ENCODE data around the gene ANXA11. TPM values are rescaled to one million over a fixed set of nuclear protein-coding genes. Genes with fewer than 3 reads are reported as not detected.
"Not testable (repeated sequence)": the region's sequence is repeated elsewhere in the genome, so short reads cannot be mapped to it uniquely, and the experiment has no call there.

Gene ANXA11
- total and polyA plus RNA-seq, 12 donors: 39.0 to 249 (median 73.2) TPM

DNA sequence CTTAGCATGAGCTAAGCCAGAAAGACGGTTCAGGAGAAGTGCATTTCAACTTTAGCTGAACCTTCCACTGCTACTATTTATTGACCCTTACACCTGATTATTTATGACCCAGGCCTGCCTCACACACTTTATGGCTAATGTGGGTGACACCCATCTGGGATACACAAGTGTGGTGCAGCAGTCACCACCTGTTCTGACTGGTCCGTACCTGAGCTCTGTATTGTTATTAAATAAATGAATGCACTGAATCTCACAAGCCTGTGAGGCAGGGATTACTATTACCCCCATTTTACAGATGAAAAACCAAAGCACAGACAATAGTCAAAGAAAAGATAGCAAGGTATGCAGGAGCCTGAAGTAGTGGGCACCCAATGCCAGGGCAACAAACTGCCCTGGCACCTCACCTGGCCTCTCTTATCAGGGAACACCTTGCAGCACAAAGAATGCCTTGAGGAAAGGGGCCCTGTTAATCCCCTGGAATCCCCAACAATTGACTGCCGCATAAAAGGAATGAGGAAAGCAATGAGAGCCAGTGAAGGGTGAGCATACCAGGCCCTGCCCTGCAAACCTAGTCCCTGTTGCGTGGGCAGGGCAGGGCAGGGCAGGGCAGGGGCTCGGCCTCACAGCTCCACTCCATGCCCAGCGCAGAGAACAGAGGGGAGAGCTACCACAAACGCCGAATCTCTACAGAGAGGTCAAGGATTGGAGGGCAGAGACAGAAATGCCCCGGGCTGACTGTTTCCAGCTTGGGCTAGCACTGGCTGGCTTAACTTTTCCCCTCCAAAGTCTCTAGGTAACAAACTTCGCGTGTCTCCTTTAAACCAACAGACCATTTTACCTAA is 1.3 kb downstream of the ANXA11 start:
- WGBS, 4 donors: 25 to 52% (median 44%) methylated on average over 6 to 11 of the region's 11 CpGs
- no peak for DNase-seq
- Histone ChIP-seq H3K4me3 (peak overlapping the region in 1 of 4 donors; percentile 100), H3K4me1 (replicated peaks in 1 of 2) (peaks cover 14 to 39% of the 10 kb centered on the region in 2 donors), H3K27me3 (no peaks in the 10 kb centered on the region), H3K36me3 (replicated peaks in 1 of 2) (no peaks in the 10 kb centered on the region), H3K27ac (peak overlapping the region in 4 of 5 donors; percentile 90 to 98 (median 96)), H3K9me3 (replicated peaks in 1 of 3) (no peaks in the 10 kb centered on the region)
- intact Hi-C loops (cut with DNase I): loop anchor here in 1 of 2 donors (5.0 kb wide), 2 partner anchors 47 to 53 kb away; no protein-coding TSS in a partner anchor
- TF ChIP-seq, protein P1, sequence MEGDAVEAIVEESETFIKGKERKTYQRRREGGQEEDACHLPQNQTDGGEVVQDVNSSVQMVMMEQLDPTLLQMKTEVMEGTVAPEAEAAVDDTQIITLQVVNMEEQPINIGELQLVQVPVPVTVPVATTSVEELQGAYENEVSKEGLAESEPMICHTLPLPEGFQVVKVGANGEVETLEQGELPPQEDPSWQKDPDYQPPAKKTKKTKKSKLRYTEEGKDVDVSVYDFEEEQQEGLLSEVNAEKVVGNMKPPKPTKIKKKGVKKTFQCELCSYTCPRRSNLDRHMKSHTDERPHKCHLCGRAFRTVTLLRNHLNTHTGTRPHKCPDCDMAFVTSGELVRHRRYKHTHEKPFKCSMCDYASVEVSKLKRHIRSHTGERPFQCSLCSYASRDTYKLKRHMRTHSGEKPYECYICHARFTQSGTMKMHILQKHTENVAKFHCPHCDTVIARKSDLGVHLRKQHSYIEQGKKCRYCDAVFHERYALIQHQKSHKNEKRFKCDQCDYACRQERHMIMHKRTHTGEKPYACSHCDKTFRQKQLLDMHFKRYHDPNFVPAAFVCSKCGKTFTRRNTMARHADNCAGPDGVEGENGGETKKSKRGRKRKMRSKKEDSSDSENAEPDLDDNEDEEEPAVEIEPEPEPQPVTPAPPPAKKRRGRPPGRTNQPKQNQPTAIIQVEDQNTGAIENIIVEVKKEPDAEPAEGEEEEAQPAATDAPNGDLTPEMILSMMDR (IDR thresholded peaks at IDR 0.05): no peak
- TF ChIP-seq POLR2A (IDR thresholded peaks at IDR 0.05): no peak

DNA sequence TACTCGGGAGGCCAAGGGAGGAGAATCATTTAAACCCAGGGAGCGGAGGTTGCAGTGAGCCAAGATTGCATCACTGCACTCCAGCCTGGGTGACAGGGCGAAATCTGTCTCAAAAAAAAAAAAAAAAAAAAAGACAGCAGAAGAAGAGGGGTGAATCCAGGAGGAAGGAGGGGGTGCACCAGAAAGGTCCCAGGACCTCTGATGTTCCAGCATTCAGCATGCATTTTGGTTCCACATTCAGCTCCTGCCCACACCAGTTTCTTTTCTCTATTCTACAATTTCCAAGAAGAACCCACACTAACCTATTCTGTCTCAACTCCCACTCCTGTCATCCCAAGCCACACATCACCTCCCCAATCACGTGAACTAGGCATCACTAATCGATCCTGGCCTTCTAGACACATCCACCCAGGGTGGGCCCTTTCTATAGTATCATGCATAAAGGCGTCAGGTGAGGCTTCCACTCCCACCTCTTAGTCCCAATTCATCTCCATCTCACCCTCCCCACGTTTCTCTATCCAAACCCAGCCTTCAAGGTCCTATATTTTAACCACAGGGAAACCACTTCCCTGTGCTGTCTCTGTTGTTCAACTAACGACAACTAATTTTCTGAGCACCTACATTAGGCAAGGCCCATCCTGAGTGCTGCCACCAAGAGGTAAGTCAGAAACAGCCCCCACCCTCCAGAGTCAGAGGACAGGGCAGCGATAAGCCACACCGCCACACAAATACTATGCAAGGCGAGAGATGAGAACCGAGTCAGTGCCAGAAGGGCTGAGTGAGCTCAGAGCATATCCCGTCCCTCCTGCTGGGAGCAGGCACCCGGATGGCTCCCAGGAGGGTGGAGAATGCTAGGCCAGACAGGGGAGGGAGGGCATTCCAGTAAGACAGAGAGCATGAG is 2.2 kb downstream of the ANXA11 start:
- peak in 6 of 7 donors; percentile 52 to 75 (median 58) for DNase-seq
- H3K9me3 ChIP-seq (replicated peaks in 1 of 3): no peaks in the 10 kb centered on the region
- intact Hi-C loops (cut with DNase I): loop anchor here in 1 of 2 donors (5.0 kb wide), 2 partner anchors 46 to 54 kb away; no protein-coding TSS in a partner anchor
- no peaks in the 10 kb centered on the region for H3K36me3 ChIP-seq (replicated peaks in 1 of 2)
- H3K27me3 ChIP-seq: no peaks in the 10 kb centered on the region
- peak overlapping the region in 4 of 5 donors; percentile 90 to 98 (median 96) for H3K27ac ChIP-seq
- peaks cover 14 to 40% of the 10 kb centered on the region in 2 donors for H3K4me1 ChIP-seq (replicated peaks in 1 of 2)
- 64 to 68% (median 65%) methylated on average over 14 of the region's 14 CpGs for WGBS, 4 donors
- peak in 1 of 2 donors; percentile 41 for TF ChIP-seq POLR2A (IDR thresholded peaks at IDR 0.05)
- TF ChIP-seq, protein P1 (IDR thresholded peaks at IDR 0.05): no peak
- peak overlapping the region in 1 of 4 donors; percentile 100 for H3K4me3 ChIP-seq

DNA sequence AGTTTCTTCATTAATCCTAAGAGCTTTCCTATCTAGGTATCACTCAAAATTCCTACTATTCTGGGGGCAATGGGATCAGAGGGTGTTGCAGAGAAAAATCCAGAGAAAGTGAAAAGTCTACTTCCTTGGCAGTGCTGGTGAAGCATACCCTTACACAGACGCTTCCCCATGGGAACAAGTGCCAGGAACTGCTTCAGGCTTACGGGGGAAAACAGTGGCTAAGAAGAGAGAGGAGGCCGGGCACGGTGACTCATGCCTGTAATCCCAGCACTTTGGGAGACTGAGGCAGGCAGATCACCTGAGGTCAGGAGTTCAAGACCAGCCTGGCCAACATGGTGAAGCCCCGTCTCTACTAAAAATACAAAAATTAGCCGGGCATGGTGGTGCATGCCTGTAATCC is 2.8 kb downstream of the ANXA11 start:
- not testable (repeated sequence) for H3K4me3 ChIP-seq; H3K27me3 ChIP-seq; H3K9me3 ChIP-seq (replicated peaks in 1 of 3); H3K36me3 ChIP-seq (replicated peaks in 1 of 2); DNase-seq
- Histone ChIP-seq H3K27ac (peak overlapping the region in 2 of 5 donors; percentile 95 to 98), H3K4me1 (replicated peaks in 1 of 2) (peaks cover 14 to 40% of the 10 kb centered on the region in 2 donors)
- WGBS, 4 donors: 71 to 89% (median 81%) methylated on average over 6 of the region's 6 CpGs
- intact Hi-C loops (cut with DNase I): loop anchor here in 1 of 2 donors (5.0 kb wide), 2 partner anchors 45 to 55 kb away; no protein-coding TSS in a partner anchor

DNA sequence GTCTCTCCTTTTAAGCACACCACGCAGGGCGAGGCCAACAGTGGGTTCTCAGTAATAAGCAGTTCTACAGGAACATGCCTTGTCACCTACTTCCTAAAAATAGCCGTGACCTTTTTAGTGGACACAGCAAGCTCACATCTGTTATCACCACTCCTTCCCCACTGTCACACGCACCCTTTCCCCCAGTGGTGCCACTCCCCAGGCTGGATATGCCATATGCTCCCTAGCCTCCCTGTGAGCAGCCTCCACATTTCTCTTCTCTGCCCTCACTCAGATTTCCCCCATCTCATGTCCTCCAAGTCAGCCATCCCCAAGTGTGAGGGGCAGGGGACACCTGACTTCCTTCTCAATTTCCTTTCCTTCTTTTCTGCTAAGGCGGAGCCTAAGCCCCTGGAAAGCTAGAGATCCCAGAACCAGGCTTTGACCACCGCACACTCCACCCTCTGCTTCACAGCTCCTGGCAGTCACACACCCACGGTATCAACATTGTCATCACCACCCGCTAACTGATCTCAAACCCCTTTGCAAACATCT is 3.7 kb downstream of the ANXA11 start:
- no peaks in the 10 kb centered on the region for H3K36me3 ChIP-seq (replicated peaks in 1 of 2)
- WGBS, 4 donors: 83 to 89% (median 86%) methylated on average over 8 of the region's 8 CpGs
- TF ChIP-seq, protein P1 (IDR thresholded peaks at IDR 0.05): no peak
- TF ChIP-seq POLR2A (IDR thresholded peaks at IDR 0.05): no peak
- H3K9me3 ChIP-seq (replicated peaks in 1 of 3): no peaks in the 10 kb centered on the region
- peaks cover 14 to 40% of the 10 kb centered on the region in 2 donors for H3K4me1 ChIP-seq (replicated peaks in 1 of 2)
- H3K4me3 ChIP-seq: no peak overlapping the region
- DNase-seq: no peak
- H3K27me3 ChIP-seq: no peaks in the 10 kb centered on the region
- peak overlapping the region in 2 of 5 donors; percentile 95 to 98 for H3K27ac ChIP-seq
- intact Hi-C loops (cut with DNase I): loop anchor here in 1 of 2 donors (5.0 kb wide), 2 partner anchors 44 to 56 kb away; no protein-coding TSS in a partner anchor
